ENCODE results near the gene PHLDA2. TPM values are rescaled to one million over a fixed set of nuclear protein-coding genes. Genes with fewer than 3 reads are reported as not detected.

Gene PHLDA2
- total and polyA plus RNA-seq, 7 donors, result 1.7 to 37.9 (median 35.4) TPM; not detected in 3

DNA sequence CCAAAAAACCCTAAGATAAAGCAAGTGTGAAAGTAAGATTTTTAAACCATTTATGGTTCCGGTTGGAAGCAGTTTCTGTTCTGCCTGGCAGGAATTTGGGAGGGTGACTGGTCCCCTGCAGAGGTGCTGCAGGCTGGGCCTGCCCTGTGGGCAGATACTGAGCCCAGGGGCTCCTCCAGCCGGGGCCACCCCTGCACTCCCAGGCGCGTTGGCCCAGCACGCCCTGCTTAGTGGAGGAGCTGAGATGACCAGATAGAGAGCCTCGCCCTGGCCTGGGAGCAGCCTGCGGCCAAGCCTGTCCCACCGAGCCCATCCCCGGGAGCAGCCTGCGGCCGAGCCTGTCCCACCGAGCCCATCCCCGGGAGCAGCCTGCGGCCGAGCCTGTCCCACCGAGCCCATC lies 8.0 kb downstream of the PHLDA2 start:
- Histone ChIP-seq H3K4me3 (no peak overlapping the region), H3K27ac (no peak overlapping the region), H3K4me1 (no peaks in the 10 kb centered on the region), H3K36me3 (no peaks in the 10 kb centered on the region), H3K9me3 (no peaks in the 10 kb centered on the region), H3K27me3 (peaks cover 0 to 5% (median 0%) of the 10 kb centered on the region in 3 donors)
- intact Hi-C loops (cut with DNase I), result no loop called here
- TF ChIP-seq POLR2A (IDR thresholded peaks at IDR 0.05) (no peak), EP300 (IDR thresholded peaks at IDR 0.05) (no peak), POLR2AphosphoS5 (IDR thresholded peaks at IDR 0.05) (no peak)
- TF ChIP-seq, protein P1, sequence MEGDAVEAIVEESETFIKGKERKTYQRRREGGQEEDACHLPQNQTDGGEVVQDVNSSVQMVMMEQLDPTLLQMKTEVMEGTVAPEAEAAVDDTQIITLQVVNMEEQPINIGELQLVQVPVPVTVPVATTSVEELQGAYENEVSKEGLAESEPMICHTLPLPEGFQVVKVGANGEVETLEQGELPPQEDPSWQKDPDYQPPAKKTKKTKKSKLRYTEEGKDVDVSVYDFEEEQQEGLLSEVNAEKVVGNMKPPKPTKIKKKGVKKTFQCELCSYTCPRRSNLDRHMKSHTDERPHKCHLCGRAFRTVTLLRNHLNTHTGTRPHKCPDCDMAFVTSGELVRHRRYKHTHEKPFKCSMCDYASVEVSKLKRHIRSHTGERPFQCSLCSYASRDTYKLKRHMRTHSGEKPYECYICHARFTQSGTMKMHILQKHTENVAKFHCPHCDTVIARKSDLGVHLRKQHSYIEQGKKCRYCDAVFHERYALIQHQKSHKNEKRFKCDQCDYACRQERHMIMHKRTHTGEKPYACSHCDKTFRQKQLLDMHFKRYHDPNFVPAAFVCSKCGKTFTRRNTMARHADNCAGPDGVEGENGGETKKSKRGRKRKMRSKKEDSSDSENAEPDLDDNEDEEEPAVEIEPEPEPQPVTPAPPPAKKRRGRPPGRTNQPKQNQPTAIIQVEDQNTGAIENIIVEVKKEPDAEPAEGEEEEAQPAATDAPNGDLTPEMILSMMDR (IDR thresholded peaks at IDR 0.05), result no peak
- WGBS, 2 donors, result 92 to 93% methylated on average over 13 of the region's 16 CpGs
- DNase-seq, result no peak

DNA sequence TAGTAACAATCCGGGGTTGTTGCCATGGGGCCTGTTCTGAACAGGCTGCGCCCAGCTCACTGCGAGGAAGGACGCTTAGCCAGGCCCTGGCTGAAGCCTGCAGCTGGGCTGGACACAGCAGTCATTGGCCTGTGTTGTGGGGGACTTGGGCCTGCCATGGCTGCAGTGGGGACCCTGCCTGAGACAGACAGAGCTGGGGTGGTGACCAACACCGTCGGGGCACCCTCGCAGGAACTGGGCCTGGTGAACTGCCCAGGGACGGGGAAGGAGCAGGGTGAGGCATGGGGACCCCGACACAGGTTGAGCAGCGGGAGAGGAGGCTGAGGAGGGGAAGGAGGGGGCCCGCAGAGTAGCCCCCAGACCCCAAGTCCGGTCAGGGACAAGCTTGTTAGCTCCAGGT lies 8.9 kb downstream of the PHLDA2 start:
- H3K4me3 ChIP-seq, result no peak overlapping the region
- intact Hi-C loops (cut with DNase I), result no loop called here
- TF ChIP-seq POLR2A (IDR thresholded peaks at IDR 0.05) (no peak), EP300 (IDR thresholded peaks at IDR 0.05) (no peak), POLR2AphosphoS5 (IDR thresholded peaks at IDR 0.05) (no peak)
- TF ChIP-seq, protein P1 (IDR thresholded peaks at IDR 0.05), result no peak
- 92 to 93% methylated on average over 12 of the region's 12 CpGs for WGBS, 2 donors
- H3K36me3 ChIP-seq, result no peaks in the 10 kb centered on the region
- peaks cover 0 to 5% (median 0%) of the 10 kb centered on the region in 3 donors for H3K27me3 ChIP-seq
- no peak overlapping the region for H3K27ac ChIP-seq
- H3K9me3 ChIP-seq, result no peaks in the 10 kb centered on the region
- H3K4me1 ChIP-seq, result no peaks in the 10 kb centered on the region
- DNase-seq, result no peak

DNA sequence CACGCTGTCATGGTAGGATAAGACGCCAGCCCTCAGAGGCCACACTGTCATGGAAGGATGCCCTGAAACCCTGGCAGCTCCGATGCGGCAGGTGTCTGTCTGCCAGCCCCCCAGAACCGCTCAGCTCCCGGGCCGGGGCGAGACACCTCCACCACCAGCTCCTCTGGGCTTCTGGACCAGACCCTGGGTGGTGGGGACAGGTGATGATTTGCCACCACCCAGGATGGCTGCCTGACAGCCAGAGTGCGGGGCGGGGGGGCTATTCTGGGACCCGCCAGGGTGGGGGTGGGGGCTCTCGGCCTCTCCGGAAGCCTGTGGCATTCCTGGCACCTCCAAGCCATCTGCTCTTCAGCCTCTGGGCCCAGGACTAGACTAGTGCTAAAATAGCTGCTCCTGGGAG lies 9.4 kb downstream of the PHLDA2 start:
- H3K4me1 ChIP-seq, result no peaks in the 10 kb centered on the region
- H3K4me3 ChIP-seq, result no peak overlapping the region
- DNase-seq, result no peak
- H3K36me3 ChIP-seq, result no peaks in the 10 kb centered on the region
- no peak overlapping the region for H3K27ac ChIP-seq
- WGBS, 2 donors, result 92 to 94% methylated on average over 13 of the region's 13 CpGs
- H3K9me3 ChIP-seq, result no peaks in the 10 kb centered on the region
- no peaks in the 10 kb centered on the region for H3K27me3 ChIP-seq
- TF ChIP-seq, protein P1 (IDR thresholded peaks at IDR 0.05), result no peak
- intact Hi-C loops (cut with DNase I), result no loop called here

DNA sequence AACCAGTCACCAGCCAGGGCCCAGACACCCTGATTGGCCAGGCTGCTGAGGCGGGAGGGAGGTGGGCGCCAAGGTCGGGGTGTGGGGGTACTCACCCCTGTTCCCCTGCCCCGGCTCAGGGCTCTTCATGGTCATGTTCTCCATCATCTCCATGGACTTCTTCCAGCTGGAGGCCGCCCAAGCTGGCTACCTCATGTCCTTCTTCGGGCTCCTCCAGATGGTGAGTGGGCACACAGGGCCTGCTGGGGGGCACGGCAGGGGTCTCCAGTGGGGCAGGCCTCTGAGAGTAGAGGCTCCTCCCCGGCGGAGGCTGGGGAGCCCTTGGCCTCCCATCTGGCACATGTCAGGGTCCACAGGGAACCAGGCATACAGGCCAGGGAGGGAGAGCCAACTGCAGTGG lies 10.0 kb downstream of the PHLDA2 start:
- Histone ChIP-seq H3K36me3 (no peaks in the 10 kb centered on the region), H3K27ac (no peak overlapping the region), H3K9me3 (no peaks in the 10 kb centered on the region), H3K4me3 (no peak overlapping the region), H3K27me3 (no peaks in the 10 kb centered on the region), H3K4me1 (no peaks in the 10 kb centered on the region)
- no peak for DNase-seq
- intact Hi-C loops (cut with DNase I), result no loop called here
- TF ChIP-seq, protein P1 (IDR thresholded peaks at IDR 0.05), result no peak
- no peak for TF ChIP-seq POLR2AphosphoS5 (IDR thresholded peaks at IDR 0.05)
- TF ChIP-seq EP300 (IDR thresholded peaks at IDR 0.05), result no peak
- TF ChIP-seq POLR2A (IDR thresholded peaks at IDR 0.05), result no peak
- 93 to 94% methylated on average over 9 of the region's 9 CpGs for WGBS, 2 donors

DNA sequence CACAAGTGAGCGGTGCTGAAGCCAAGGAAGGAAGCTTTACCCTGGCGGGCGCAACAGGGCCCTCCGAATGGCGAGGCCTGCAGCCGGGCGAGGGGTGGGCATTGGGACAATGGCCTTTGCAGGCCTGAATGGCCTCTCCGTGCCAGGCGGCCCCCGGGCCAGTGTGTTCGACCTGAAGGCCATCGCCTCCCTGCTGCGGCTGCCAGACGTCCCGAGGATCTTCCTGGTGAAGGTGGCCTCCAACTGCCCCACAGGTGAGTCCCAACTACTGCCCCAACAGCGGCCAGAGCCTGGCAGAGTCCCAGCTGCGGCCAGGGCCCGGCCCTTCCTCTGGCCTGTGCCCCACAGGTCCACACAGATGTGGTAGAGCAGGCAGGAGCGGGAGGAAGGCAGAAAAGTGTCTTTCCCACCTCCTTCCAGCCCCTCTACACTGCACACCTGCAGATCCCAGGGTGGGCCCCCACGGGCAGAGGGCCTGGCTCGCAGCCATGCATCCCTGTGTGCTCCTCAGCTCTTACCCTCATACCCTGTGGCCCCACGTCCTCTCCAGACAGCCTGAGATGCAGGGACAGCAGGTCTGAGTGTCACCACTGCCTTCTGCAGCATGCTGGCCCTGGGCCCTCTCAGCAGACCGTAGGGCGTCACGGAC lies 11.3 kb downstream of the PHLDA2 start:
- WGBS, 2 donors, result 90% methylated on average over 25 of the region's 25 CpGs
- Histone ChIP-seq H3K4me3 (no peak overlapping the region), H3K27me3 (no peaks in the 10 kb centered on the region), H3K27ac (no peak overlapping the region), H3K4me1 (no peaks in the 10 kb centered on the region), H3K9me3 (no peaks in the 10 kb centered on the region), H3K36me3 (no peaks in the 10 kb centered on the region)
- DNase-seq, result no peak
- TF ChIP-seq, protein P1 (IDR thresholded peaks at IDR 0.05), result no peak
- TF ChIP-seq POLR2AphosphoS5 (IDR thresholded peaks at IDR 0.05) (no peak), POLR2A (IDR thresholded peaks at IDR 0.05) (no peak), EP300 (IDR thresholded peaks at IDR 0.05) (no peak)
- intact Hi-C loops (cut with DNase I), result no loop called here
